Stimulated activated CD8-positive, alpha-beta memory T cell treated with anti-CD3 and anti-CD28 coated beads, Interleukin-15, amount 100 ng/mL, for 4 hours (primary cell): ENCODE measurements around the gene GRB2.
"Not testable (repeated sequence)": the region's sequence is repeated elsewhere in the genome, so short reads cannot be mapped to it uniquely, and the experiment has no call there.

ENCODE experiments used
- DNase-seq, 2 donors: peaks; one replicate each; pipeline ENCODE4 v3.0.0-alpha.2; 2020; ENCODE audit warnings: low read depth in 2 of 2

The GRB2 gene

DNA sequence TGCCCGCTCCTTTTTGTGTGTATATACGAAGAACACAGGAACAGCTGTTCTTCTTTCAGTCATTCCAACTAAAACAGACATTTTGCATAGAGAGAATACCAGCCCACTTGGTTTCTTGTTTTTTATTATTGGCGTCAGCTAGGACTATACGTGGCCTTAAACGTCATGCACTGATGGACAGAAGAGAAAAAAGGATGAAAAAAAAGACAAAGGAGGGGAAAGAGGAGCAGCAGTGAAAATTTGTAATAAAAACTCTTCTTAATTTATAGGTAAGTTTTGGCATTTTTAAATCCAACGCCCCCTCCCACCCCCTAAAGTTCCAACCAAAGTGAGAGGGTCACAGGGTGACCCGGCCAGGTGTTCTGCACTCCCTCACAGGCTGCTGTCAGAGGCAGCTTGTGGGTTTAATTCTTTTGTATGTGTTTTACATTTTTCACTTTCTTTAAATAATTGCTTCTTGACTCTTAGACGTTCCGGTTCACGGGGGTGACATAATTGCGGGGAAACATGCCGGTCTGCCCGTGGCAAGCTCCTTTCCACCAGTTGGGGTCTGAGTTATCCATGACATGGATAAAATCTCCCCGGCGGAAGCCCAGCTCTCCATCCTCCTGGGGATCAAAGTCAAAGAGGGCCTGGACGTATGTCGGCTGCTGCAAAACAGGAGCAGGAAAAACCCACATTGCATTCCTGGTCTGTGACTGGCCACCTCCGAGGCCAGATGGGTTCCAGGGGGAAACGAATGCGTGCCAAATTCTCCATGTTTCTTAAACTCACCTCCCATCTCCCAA is 85.4 kb downstream of the GRB2 start:
- DNase-seq, result no peak

DNA sequence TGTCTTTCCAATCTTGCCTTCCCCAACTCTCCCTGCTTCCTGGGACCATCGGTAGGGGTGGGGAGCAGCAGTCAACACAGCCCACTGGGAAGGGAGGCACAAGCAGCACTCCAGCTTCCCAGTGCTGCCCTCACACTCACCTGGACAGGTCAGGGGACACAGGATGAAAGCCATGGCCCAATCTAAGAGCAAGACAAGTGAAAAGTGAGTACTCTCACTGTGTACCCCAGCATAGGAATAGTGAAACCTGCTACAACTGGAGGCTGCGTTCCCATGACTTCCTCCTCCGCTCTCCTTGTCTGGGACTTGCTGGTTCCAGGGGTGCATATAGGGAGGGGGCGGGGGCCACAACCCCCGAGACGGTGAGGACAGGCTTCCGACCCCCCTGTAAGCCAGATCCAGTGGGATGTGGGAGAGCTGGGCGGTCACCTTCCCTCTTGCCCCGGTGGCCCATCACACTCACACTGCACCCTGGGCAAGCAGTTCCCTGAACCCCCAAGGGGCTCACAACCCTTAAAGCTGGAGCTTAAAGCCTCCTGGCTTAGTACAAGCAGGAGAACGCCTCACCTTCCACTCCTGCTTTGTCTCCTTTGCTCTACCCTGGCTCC is 86.8 kb downstream of the GRB2 start:
- DNase-seq, result no peak

DNA sequence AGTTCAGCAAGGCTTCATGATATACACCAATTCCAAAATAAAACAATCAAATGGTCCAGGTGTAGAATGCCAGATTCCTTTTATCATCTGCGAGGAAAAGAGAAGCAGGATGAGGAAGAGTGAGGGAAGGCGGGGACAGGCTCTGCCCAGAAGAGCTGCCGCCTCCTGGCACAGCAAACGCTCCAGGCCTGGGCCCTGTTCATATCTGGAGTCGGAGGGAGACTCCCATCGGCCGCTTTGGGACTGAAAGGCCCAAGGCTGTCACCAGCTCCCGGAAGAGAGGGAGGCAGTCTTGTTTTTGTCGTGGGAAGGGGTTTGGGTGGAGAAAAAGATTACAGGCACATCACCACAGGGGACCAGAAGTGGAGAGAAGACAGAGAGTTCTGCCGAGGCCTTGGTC is 87.3 kb downstream of the GRB2 start:
- DNase-seq, result no peak

DNA sequence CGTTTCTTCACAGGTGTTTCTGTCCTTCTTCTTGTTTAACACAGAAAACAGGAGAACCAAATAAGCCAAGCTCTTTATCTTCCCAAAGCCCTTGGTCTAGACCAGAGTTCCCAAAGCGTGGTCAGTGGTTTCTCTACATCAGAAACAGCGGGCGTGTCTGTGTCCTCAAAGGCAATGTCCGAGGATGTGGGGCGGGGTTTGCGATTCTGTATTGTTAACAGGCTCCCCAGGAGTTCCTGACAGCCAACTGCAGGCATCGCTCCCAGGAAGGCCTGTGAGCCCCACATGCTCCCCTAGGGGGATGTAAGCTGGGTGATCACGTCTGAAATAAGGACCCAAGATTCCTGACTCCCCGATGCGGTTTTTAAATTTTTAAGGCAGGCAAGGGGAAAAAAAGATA is 87.8 kb downstream of the GRB2 start:
- no peak for DNase-seq

DNA sequence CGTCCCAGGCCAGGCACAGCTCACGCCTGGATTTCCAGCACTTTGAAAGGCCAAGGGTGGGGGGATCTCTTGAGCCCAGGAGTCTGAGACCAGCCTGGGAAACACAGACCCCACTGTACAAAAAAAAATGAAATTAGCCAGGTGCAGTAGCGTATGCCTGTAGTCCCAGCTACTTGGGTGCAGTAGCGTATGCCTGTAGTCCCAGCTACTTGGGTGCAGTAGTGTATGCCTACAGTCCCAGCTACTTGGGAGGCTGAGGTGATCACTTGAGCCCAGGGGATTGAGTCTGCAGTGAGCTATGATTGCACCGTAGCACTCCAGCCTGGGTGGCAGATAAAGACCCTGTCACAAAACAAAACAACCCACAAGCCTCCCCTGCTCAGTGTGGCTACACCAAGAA is 89.2 kb downstream of the GRB2 start:
- DNase-seq, result no peak

DNA sequence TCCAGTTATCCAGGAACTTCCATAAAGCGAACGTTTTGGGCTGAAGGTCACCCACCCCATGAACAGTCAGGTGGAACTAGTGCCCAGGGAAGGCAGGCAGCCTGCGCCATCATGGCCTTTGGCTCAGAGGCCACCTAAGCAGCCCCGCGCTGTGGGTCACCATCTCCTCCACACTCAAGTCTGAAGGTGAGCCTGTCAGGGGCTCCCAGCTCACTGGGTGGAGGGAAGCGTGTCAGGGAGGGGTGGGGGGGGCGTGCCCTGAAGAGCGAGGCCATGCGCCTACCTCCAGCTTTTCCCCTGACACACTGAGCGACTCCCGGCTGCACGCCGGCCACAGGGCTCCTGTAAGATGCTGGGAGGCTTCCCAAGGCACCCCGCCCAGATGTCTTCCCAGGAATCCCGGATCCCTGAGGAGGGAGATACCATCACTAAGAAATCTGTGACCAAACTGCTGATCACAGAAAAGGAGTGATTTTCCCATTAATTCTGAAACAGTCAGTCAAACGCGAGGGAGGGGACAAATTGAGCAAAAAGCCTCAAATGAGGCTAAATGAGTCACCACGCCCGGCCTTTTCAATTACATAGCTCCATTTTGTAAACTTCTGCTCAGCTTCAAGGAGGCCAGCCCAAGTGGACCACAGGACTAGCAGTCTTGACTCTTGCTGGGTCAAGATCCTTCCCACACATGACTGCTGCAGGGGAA is 89.8 kb downstream of the GRB2 start:
- no peak for DNase-seq

DNA sequence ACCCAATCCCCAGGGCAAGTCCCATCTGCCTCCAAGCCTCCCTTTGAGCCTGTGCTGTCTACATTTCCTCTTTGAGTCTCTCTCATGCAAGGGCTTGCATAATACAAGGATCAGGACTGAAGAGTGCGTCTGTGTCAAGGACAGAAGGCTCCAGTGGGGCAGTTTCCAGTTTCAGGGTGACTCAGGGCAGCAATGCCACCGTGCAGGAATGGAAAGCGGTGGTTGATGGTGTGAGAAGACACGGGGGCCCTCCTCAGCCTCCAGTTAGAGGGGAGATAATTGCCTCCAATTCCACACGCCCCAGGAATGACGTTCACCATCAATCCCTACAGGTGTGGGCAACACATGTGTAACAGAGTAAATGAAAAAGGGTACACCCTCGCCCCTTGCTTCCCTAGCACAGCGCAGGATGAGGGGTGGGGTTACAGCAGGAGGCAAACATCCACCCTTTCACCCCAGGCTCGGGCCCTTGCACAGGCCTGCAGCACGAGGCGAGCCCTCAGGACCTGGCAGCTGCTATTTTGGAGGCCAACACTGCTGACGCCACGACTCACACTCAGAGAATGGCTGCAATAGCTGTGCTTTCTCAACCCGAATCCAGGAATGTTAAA is 91.4 kb downstream of the GRB2 start:
- DNase-seq, result no peak

DNA sequence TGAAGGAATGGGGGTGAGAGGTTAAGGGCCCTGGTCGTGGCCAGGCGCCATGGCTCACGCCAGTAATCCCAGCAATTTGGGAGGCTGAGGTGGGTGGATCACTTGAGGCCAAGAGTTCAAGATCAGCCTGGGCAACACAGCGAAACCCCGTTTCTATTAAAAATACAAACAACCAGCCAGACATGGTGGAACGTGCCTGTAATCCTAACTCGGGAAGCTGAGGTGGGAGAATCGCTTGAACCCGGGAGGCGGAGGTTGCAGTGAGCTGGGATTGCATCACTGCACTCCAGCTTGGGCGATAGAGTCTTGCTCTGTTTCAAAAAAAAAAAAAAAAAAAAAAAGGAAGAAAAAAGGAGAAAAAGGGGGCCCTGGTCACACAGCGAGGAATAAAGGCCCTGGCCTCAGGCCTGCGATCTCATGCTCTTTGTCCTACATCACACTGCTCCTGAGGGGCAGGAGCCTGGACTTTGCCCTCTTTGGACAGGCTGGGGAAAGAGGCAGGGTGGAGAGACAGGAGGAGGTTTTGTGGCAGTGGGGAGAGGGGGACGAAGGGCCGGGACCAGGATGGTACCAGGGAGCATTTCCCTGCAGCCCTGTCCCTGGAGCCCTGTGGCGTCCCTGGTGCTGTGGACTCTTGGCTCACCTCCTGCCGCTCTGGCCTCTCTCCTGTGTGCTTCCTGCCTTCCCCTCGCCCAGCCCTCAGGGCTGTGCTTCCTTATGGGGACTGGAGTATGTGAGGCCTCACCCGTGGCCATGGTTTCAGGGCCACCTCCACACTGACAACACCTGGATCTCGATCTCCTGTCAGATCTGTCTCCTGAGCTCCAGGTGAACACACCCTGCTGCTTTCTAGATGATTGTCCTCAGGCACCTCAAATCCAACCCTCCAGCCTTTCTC is 96.5 kb downstream of the GRB2 start:
- DNase-seq, result no peak

DNA sequence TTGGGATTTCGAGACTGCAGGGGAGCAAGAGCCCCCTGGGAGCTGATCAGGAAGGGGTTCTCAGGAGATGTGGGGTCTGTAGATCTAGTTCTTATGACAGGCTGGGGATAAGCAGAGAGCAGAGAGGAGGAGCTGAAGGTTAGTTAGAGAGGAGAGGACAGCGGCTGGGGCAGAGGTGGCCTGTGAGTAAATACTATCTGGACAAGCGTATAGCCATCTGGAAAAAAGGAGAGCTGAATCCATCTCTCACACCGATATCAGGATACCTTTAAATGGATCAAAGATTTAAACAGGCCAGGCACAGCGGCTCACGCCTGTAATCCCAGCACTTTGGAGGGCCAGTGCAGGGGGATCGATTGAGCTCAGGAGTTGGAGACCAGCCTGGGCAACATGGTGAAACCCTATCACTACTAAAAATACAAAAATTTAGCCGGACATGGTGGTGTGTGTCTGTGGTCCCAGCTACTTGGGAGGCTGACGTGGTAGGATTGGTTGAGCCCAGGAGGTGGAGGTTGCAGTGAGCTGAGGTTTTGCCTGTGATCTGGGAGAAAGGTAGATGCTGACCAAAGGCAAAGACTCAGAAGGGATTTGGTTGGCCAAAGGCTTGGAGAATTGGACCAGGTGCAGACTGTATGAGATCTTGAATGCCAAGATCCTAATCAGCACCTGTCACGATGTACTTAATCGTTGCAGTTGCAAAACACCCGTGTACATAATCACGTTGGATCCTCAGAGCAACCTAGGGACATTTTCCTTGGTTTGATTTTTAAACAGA is 97.3 kb downstream of the GRB2 start:
- DNase-seq, result no peak

DNA sequence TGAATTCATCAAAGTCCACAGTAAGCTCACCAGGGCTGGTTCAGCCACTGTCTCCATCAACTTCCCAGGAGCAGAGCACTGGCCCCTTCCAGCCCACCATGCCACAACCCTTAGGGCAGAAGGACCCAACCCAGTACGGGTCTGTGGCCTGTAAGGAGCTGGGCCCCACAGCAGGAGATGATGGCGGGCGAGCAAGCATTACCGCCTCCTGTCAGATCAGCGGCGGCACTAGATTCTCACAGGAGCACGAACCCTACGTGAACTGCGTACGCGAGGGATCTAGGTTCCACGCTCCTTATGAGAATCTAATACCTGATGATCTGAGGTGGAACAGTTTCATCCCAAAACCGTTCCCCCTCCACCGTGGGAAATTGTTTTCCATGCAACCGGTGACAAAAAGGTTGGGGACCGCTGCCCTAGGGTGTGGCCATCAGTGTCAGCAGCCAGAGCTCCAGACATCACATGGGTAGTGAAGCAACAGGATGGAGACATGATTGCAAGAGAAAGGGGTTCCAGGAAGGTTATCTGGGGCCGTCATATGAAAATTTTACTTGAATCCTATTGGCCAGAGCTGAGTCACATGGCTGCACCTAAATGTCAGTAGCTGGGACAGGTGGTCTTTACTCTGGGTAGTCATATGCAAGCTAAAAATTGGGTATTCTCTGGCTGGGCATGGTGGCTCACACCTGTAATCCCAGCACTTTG is 103.8 kb downstream of the GRB2 start:
- DNase-seq, result no peak

DNA sequence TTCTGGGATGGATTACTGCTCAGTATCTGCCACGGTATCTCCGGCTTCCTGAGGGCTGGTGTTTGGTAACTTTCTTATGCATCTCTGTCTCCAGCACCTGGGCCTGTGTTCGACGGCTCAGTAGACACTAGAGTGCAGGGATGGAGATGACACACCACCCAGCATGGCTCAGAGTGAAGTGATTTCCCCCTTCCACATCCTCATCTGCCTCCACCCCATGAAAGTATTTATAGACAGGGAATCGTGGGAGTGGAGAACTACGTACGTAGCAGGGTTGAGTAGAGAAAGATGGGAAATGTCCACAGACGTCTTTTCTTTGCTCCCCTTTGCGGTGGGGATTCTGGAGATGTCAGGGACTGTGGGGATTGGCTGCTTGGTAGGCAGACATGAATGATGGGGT is 104.4 kb downstream of the GRB2 start:
- DNase-seq, result no peak

DNA sequence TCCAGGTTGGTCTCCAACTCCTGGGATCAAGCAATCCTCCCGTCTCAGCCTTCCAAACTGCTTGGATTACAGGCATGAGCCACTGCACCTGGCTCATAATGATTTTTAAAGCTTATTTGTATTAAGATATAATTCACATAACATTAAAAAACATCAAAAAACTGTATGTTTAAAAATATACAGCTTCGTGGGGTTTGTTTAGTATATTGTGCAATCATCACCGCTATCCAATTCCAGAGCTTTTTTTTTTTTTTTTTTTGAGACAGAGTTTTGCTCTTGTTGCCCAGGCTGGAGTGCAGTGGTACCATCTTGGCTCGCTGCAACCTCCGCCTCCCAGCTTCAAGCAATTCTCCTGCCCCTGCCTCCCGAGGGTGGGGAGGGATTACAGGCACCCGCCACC is 105.2 kb downstream of the GRB2 start:
- no peak for DNase-seq

DNA sequence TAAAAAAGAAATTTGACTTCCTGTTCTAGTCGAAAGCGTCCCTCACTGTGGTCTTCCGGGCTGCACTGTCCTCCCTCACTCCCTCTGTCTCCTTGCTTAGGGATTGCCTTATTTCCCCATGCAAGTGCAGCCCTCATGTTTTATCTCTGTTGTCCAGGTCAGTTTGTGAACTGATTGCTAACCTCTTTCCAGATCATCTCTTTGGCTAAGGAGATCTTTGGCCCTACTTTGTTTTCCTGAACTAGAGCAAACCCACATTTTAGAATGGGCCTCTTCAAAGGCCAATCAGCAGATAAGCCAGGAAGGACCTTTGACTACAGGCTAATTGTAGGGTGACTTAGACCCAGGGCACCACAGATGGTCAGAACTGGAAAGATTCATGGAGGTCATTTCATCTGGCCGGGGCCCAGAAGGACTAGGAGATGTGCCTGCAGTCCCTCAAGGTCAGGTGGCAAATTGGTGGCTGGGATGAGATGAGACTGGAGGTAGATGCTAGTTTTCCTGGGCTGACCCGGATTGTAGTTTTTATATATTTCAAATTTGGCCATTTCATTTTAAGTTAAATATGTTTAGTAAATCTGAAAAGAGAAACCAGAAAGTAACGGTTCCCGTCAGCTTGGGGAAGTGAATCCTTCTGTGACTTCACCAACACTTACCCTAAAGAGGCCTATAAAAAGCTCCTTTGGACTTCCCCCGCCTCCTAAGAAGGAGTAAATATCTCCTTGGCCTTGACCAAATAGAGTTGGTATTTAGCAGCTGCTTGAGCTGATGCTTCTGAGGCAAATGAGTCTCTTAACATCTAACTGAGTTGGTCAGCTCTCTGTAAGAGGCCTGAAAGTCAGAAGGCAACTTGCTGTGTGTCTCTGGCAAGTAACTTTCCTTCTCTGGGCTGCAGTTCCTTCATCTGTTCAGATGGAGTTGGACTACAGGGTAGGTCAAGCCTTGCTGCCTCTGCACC is 110.0 kb downstream of the GRB2 start:
- no peak for DNase-seq

DNA sequence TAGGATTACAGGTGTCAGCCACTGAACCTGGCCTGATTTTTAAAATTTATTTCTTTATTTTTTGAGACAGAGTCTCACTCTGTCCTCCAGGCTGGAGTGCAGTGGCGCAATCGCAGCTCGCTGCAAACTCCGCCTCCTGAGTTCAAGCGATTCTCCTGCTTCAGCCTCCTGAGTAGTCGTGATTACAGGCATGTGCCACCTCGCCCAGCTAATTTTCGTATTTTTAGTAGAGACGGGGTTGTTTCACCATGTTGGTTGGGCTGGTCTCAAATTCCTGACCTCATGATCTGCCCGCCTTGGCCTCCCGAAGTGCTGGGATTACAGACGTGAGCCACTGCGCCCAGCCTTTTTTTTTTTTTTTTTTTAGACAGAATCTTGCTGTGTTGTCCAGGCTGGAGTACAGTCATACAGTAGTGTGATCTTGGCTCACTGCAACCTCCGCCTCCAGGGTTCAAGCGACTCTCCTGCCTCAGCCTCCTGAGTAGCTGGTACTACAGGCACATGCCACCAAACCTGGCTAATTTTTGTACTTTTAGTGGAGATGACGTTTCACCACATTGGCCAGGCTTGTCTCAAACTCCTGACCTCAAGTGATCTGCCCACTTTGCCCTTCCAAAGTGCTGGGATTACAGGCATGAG is 112.5 kb downstream of the GRB2 start:
- DNase-seq, result not testable (repeated sequence)

DNA sequence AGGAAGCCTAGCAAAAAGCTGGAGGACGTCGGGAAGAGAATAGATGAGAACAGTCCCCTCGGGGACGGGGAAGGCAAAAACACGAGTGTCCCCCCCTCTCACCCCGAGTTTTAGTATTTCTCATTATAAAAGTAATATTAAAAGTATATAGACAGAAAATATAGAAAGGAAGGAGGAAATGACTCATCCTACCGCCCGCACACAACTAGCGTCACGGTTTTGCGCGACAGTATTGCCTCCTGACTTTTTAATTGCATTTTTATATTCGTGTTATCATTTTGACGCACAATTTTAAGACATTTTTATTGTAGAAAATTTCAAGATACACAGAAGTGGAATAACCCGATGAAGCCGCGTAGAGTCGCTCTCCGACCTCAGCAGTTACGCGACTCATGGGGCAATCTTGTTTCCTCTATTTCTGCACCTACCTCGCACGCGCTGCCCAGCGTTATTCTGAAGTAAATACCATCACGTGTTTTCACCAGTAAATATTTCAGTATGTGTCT is 115.6 kb downstream of the GRB2 start:
- DNase-seq, result peak; percentile 46 to 51

DNA sequence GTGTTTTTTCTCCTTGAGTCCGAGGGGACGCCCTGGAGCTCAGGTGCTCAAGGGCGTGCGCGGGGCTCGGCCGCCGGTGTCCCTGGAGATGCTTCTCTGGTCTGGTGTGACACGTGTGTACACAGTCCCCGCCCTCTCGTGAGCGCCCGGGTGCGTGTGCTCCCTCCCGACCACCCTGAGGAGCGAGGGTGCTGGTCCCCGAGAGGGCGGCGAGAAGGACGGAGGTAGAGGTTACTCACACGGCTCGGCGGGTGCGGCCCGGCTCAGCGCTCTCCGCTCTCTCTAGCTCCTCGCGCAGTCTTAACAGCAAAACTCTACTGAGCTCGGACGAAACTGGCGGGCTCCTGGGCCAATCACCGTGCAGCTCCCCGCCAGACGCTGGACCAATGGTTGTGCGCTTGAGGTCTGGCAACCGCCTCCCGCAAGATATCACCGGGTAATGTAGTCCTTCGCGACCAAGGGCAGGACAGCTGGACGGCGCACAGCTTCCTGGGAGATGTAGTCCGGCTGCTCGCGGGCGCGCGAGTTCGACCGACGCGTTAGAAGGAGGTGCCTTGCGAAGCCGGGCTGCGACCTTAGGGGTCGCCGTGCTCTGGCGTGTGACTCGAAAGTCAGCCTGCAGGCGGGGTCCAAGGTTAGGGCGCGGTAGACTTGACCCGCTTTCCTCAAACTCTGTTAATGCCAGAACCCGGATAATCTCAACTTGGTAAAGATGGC is 116.2 kb downstream of the GRB2 start, which contains the start of gene SLC25A19:
SLC25A19 (minus strand) TSS at position 319 of the 717 bp plus-strand sequence. CDS start 2,669 bp downstream, outside the sequence.
- peak; percentile 92 to 97 for DNase-seq

DNA sequence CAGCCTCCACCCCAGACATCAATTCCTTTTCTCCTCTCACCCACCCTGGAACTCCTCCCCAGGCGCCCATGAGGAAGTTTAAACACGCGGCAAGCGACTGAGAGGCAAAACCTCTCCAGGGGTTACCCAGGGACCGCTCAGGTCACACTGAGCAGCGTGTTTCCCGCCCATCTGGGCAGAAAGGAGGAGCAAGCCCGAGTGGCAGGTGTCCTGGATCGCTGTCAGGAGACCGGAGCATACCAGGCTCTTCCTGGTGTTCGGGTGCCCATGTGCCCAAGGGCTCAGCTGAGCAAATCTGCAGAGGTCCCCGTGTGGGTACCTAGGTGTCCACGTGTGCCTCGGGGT is 116.7 kb downstream of the GRB2 start:
- peak in 1 of 2 donors; percentile 11 for DNase-seq

DNA sequence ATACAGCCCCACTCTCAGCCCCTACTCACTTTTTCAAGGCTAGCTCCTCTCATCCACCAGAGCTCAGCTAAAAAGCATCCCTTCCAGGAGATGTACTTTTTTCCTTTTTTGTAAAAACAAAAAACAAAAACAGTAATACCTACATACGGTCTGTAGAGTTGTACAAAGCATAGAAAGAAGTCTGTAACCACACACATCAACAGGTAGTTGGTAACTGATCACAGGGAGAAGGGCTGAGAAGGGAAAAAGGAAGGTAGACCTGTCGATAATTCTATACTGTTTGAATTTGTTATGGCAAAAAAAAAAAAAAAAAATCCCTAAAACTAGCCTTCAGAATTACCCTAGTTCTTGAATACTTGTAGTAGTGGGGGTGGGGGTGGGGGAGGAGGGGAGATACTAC is 117.1 kb downstream of the GRB2 start:
- DNase-seq, result no peak
